DND-41 (cell line): Measurements from ENCODE around the gene RFTN1.
A peak's percentile ranks its signal among the peaks of the same experiment; 100 is the strongest.

Experiments used
- ATAC-seq: fragments of 200-7000 bp; cut with Tn5 transposase; 3 replicates; pipeline ENCODE4 v1.9.1; 2021; ENCODE audit warnings: low read depth; ENCODE audit not compliant: insufficient read depth
- DNase-seq: peaks from one replicate; pipeline ENCODE4 v3.0.0-alpha.2; 2020
- H2AFZ ChIP-seq: 2 replicates; pipeline ENCODE4 v1.6.0; 2012; ENCODE audit warnings: low read depth, low read length
- H3K27ac ChIP-seq: 2 replicates; pipeline ENCODE4 v1.5.1; 2012; ENCODE audit warnings: low read length, inconsistent platforms
- H3K27me3 ChIP-seq: fragments of 200-600 bp; sonication (generic); 2 replicates; pipeline ENCODE4 v1.6.0; 2012; ENCODE audit warnings: low read length, mild to moderate bottlenecking, inconsistent platforms; ENCODE audit not compliant: insufficient read depth, poor library complexity
- H3K36me3 ChIP-seq: 2 replicates; pipeline ENCODE4 v1.5.1; 2012; ENCODE audit warnings: low read length, inconsistent platforms; ENCODE audit not compliant: insufficient read depth
- H3K4me1 ChIP-seq: 2 replicates; pipeline ENCODE4 v1.5.1; 2012; ENCODE audit warnings: mild to moderate bottlenecking, low read length; ENCODE audit not compliant: insufficient read depth
- H3K4me2 ChIP-seq: 2 replicates; pipeline ENCODE4 v1.6.0; 2012; ENCODE audit warnings: mild to moderate bottlenecking, moderate library complexity, low read length, inconsistent platforms; ENCODE audit not compliant: insufficient read depth
- H3K4me3 ChIP-seq, 2 experiments: fragments of 200-600 bp in 1 of 2; shearing (Covaris generic) in 1 of 2; 2 replicates each; pipeline ENCODE4 v1.5.1; 2012 to 2016; ENCODE audit warnings: inconsistent platforms in 2 of 2, low read length in 2 of 2, mild to moderate bottlenecking in 2 of 2, low read depth in 1 of 2, moderate library complexity in 1 of 2
- H3K79me2 ChIP-seq: 2 replicates; pipeline ENCODE4 v1.6.0; 2012; ENCODE audit warnings: low read length, inconsistent platforms; ENCODE audit not compliant: insufficient read depth
- H3K9ac ChIP-seq: 2 replicates; pipeline ENCODE4 v1.6.0; 2012; ENCODE audit warnings: low read depth, mild to moderate bottlenecking, inconsistent platforms, low read length, moderate library complexity
- H3K9me3 ChIP-seq: 2 replicates; pipeline ENCODE4 v1.5.1; 2012; ENCODE audit warnings: low read length, moderate library complexity, mild to moderate bottlenecking, inconsistent platforms; ENCODE audit not compliant: insufficient read depth, severe bottlenecking
- H4K20me1 ChIP-seq: 2 replicates; pipeline ENCODE4 v1.6.0; 2012; ENCODE audit warnings: low read length; ENCODE audit not compliant: insufficient read depth
- EZH2 ChIP-seq: IDR thresholded peaks from 3 replicates; pipeline ENCODE4 v1.6.1; 2012; ENCODE audit warnings: borderline replicate concordance, low read depth, mild to moderate bottlenecking, moderate library complexity, low read length, inconsistent platforms; ENCODE audit not compliant: severe bottlenecking
- TF ChIP-seq, protein P1 (sequence below): IDR thresholded peaks from 2 replicates; pipeline ENCODE4 v1.5.1; 2012; ENCODE audit warnings: borderline replicate concordance, low read length, moderate library complexity, mild to moderate bottlenecking; ENCODE audit not compliant: poor library complexity, severe bottlenecking; ENCODE audit errors: extremely low read depth

RFTN1 gene

DNA sequence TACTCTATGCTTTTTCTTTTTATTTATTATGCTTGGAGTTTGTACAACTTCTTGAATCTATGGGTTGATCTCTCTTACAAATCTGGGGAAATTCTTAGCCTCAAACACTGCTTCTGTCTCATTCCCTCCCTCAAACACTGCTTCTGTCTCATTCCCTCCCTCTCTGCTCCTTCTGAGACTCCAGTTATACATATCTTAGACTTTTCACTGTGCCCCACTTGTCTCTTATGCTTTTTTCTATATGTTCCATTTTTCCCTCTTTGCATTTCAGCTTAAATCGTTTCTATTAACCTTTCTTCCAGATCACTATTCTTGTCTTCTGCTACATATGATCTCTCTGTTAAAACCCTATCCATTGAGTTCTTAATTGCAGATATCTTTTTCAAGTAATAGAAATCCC lies 50.4 kb downstream of the RFTN1 start:
- no peak overlapping the region for H2AFZ ChIP-seq
- no peaks in the 10 kb centered on the region for H3K9me3 ChIP-seq
- no peak for DNase-seq
- H3K36me3 ChIP-seq = peaks cover 35% of the 10 kb centered on the region; the same call in 1 of the 2 replicates
- H3K27me3 ChIP-seq = no peaks in the 10 kb centered on the region
- no peak for ATAC-seq
- no peaks in the 10 kb centered on the region for H3K4me1 ChIP-seq
- H4K20me1 ChIP-seq = peaks cover 12% of the 10 kb centered on the region
- H3K9ac ChIP-seq = no peak overlapping the region
- no peak overlapping the region for H3K4me2 ChIP-seq
- no peak overlapping the region for H3K4me3 ChIP-seq
- no peak overlapping the region for H3K27ac ChIP-seq
- TF ChIP-seq, protein P1, sequence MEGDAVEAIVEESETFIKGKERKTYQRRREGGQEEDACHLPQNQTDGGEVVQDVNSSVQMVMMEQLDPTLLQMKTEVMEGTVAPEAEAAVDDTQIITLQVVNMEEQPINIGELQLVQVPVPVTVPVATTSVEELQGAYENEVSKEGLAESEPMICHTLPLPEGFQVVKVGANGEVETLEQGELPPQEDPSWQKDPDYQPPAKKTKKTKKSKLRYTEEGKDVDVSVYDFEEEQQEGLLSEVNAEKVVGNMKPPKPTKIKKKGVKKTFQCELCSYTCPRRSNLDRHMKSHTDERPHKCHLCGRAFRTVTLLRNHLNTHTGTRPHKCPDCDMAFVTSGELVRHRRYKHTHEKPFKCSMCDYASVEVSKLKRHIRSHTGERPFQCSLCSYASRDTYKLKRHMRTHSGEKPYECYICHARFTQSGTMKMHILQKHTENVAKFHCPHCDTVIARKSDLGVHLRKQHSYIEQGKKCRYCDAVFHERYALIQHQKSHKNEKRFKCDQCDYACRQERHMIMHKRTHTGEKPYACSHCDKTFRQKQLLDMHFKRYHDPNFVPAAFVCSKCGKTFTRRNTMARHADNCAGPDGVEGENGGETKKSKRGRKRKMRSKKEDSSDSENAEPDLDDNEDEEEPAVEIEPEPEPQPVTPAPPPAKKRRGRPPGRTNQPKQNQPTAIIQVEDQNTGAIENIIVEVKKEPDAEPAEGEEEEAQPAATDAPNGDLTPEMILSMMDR = no peak
- no peak for TF ChIP-seq EZH2
- peaks cover 56% of the 10 kb centered on the region for H3K79me2 ChIP-seq

- Histone ChIP-seq H3K9me3 (no peaks in the 10 kb centered on the region), H3K4me2 (no peak overlapping the region), H4K20me1 (peaks cover 12% of the 10 kb centered on the region), H3K27me3 (no peaks in the 10 kb centered on the region), H3K36me3 (peaks cover 34% of the 10 kb centered on the region; the same call in 1 of the 2 replicates), H2AFZ (no peak overlapping the region), H3K27ac (no peak overlapping the region), H3K79me2 (peaks cover 55% of the 10 kb centered on the region), H3K4me1 (no peaks in the 10 kb centered on the region), H3K4me3 (no peak overlapping the region), H3K9ac (no peak overlapping the region)
- DNase-seq (no peak), ATAC-seq (peak; percentile 37)
- TF ChIP-seq EZH2 = no peak
- TF ChIP-seq, protein P1 = no peak
Measured at GRCh38 chr3:16462679-16463078, 50.8 kb downstream of the RFTN1 start.

DNA sequence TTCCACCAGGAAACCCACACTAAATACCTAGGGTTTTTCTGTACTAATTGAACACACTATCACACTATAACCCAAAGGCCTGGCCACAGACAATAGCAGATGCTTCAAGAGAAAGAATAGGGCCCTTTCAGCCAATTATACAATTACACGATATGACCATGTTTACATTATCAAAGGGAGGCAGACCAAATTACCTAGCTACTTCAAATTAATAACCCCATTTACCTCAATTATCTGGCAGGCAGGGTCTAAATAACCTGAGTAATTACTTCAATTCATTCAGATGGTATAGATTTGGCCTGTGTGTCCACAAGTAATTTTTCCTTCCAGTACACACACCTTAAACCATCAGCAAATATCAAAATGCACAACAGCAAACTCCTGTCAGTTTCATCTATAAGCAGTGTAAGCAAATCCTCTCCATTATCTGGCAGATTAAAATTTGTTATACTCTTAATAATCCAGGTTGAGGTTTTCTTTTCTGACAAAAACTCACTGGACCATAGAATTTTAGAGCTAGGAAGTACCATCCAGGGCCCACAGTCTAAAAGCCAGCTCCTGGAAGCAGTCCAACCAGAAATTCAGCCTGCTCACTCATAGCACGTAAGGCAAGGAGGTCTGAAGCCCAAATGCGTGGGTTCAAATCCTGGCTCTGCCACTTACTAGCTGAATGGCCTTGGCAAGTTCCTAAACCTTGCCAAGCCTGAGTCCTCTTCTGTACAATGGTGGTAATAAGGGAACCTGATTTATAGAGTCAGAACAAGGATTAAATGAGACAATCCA lies 51.8 kb downstream of the RFTN1 start:
- Histone ChIP-seq H3K36me3 (peaks cover 24% of the 10 kb centered on the region; the same call in 1 of the 2 replicates), H3K79me2 (peaks cover 47% of the 10 kb centered on the region), H3K27me3 (no peaks in the 10 kb centered on the region), H3K9ac (no peak overlapping the region), H2AFZ (no peak overlapping the region), H3K27ac (no peak overlapping the region), H3K4me3 (no peak overlapping the region), H4K20me1 (peaks cover 6% of the 10 kb centered on the region; the same call in 1 of the 2 replicates), H3K4me1 (no peaks in the 10 kb centered on the region), H3K9me3 (no peaks in the 10 kb centered on the region), H3K4me2 (no peak overlapping the region)
- TF ChIP-seq, protein P1 = no peak
- TF ChIP-seq EZH2 = no peak
- no peak for ATAC-seq
- DNase-seq = no peak
